Cerebellar nuclear complex (tissue), 1 donor: Measurements from ENCODE around the gene PDAP1.
"Not testable (repeated sequence)": the region's sequence is repeated elsewhere in the genome, so short reads cannot be mapped to it uniquely, and the experiment has no call there.

Experiments
- DNase-seq, 2 experiments: peaks; one replicate each; lab custom pipeline; 2025; lab: John Stamatoyannopoulos, UW

Gene PDAP1, protein sequence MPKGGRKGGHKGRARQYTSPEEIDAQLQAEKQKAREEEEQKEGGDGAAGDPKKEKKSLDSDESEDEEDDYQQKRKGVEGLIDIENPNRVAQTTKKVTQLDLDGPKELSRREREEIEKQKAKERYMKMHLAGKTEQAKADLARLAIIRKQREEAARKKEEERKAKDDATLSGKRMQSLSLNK

DNA sequence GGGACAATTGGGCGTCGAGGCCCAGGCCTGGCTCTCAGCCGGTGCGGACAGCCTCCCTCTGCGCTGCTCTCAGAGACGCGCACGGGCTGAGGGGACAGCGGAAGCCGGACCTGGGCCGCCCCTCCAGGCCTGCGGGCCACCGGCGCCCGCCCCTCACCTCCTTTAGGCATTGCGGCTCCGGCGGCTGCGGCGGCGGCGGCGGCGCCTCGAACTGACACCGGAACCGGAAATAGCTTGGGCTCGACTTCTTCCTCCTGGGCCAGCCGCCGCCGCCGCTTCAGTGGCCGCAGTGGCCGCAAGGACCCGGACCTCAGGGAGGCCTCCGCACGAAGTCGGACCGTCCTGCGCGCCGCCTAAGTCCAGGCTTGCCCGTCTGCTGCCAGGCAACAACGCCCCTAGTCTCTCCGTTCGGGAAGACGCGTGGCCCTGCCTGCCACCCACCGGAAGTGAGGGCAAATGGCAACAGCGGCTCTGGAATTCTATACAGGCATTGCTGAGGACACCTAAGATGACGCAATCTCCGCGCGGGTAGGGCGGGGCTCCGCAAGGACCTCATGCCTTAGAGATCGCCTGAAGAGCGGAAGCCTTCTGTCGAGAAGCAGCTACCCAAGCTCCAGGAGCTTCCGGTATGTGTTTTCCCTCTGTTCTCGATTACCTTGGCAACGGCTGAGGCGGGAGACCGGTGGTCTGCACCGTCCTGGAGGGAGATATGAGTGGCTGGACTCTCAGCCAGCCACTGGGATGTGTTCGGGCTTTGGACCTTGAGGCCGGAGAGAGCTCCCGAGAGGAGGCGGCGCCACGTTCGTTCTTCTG, at the start of gene PDAP1, which contains the start of gene BUD31:
TSS of gene PDAP1 (minus strand) at position 219 of the 813 bp plus-strand sequence. CDS start at position 170, 49 bp downstream.
TSS of gene BUD31 (plus strand) at position 591 of the 813 bp plus-strand sequence. CDS start 2,124 bp downstream, outside the sequence.
- peak; percentile 61 to 85 for DNase-seq

DNA sequence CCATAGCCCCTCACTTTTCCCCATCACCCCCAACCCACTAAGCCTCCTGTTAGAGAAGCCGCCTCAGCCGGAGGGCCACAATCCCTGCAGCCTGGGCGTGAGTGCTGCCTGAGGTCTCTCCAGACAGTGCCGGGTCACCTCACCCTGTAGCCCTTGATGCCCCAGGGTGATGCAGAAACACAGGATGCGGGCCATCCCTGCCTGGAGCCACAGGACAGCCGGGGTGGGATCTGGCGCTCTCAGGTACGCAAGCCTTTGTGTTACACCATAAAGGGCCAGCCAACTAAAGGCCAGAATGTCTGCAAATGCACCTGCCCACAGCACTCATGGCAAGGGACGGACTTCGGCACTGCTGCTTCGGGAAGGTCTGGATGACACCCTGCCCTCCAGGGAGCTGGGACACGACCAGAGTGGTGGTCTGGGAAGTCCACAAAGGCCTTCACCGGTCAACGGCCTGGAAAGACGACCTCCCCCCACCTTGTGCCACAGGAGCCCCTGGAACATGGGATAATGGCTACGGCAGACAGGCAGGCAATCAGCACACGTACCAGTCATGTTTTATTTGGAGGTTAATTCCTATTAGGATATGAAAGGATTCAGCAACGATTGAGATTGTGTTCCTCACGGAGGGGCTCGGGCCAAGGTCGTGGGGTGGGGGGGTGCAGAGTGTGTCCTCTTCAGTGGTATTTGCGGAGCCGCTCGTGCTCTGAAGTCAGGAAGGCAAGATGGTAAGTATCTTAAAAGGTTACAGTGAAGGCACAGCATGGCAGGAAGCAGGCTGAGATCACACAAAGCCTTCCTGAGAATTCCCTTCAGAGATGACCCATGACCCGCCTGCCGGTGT, 49.5 kb upstream of the PDAP1 start:
- no peak for DNase-seq

DNA sequence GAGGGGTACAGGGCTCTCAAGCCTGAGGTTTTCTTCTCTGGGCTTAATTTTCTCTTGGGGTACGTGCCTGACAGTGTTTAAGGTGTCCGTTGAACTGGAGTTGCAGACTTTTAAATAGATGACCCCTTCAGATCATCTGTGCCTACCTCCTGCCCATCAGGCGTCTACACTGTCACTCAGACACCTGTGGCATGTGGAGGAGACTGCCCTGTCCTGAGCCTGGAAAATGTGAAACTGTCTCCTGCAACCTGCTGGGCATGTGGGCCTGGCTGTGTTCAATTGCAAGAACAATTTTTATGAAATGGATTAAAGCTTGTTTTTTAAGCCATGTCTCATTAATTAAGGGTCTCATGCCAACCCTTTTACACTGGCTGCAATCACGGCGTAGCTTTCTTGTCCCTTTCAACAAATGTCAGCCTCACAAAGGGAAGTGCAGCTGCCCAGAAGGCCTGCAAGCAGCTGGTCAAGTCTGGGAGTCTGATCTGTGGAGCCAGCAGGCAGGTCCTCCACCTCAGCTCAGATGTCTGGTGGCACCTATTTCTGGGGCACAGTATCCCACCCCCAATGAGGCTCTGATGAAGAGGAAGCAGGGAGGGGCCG, 48.8 kb upstream of the PDAP1 start:
- DNase-seq: no peak

DNA sequence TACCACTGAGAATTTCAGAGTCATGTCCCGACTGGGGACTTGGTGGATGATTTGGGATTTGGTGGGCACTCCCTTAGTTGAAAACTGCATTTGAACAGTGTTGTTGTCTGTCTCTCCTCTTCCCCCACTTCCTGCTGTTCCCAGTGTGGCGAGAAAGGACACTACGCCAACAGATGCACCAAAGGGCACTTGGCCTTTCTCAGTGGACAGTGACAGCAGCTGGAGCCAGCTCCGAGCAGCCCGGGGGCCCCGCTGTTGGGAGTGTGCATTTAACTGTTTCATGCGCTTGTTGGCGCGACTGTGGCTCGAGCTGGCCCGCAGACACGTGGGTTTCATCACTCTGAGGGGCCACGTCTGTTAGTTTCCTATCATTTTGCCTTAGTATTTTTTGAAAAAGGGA, 47.9 kb upstream of the PDAP1 start:
- no peak for DNase-seq

DNA sequence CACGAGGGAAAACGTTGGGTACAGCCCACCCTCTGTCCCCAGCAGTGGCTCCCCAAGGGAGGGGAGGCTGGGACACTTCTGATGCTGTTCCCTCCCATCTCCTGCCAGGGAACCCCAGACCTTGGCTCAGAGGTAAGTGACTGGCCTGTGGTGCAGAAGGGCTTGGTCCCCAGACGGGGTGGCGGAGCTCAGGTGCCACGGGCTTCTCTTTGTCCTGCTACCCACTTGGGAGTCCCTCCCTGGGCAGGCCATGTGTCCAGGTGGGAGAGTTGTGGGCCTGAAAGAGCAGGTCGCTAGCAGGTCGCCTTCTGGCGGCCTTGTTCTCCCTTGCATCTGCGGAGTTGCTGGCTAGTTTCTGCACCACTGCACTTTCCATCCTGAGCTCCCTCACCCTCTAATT, 47.5 kb upstream of the PDAP1 start:
- DNase-seq: no peak

DNA sequence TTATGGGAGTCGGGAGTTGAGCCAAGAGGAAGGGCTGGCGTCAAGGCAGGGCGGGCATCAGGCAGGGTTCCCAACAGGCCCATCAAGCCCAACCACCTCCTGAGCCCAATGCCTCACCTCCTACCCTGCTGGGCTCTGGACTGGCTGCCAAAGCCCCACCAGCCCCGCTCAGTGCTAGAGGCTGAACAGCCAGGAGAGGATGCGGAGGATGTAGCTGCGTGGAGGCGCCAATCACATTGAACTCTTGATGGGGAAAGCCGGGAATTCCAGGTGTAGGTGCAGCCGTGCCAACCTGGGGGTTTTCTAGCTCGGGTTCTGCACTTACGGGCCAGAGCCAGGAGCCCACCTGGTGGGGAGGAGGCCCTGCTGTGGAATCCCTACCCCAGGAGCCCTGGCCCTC, 44.7 kb upstream of the PDAP1 start:
- no peak for DNase-seq

DNA sequence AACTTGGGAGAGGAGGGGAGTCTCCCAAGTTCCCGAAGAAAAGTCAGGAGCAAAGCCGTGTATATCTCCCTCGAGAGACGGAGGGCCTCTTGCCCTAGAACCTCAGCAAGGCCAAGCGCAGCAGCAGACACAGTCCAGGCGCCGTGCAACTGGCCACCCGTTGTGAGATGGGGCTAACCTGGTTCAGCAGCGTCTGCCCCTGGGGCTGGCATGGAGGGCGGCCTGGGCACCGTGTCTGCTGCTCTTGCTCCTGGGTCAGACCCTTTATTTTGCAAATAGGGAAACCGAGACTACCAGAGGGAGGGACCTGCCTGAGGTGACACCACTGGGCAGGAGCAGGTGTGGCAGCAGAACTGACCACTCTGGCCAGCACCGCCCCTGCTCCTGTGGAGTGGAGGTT, 44.1 kb upstream of the PDAP1 start:
- no peak for DNase-seq

DNA sequence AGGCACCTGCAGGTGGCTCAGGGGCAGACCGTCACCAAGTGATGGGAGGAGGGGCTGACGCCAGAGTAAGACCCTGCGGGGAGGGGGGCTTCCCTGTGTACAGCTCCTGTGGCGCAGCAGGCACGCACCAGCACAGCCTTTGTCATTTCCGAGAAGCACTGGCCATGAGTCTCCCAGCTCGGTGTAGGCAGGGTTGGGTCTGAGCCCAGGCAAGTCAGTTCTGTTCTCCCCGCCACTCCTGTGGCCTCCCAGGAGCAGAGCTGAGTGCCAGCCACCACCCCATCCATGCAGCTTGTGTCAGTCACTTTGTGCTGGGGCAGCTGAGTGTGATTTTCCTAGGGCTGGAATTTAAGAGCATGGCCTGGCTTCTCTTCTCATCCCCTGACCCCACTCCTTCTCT, 43.5 kb upstream of the PDAP1 start:
- DNase-seq: no peak

DNA sequence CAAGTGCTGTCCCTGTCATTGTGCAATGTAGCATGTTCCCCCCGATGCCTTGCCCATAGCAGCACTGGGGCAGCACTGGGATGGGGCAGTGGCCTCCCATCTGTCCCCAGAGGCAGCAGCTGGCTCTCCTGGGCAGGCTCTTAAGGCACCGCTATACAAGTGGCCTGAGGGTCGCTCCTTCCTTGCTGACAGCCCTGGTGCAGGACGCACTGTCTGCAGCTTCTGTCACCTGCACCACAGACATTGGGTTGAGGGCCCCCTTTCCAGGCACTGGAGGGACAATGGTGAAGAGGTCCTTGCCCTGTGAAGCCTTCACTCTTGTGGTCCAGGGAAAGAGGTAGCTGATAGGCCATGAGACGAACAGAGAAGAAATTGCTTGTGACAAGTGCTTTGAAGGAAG, 40.9 kb upstream of the PDAP1 start:
- no peak for DNase-seq

DNA sequence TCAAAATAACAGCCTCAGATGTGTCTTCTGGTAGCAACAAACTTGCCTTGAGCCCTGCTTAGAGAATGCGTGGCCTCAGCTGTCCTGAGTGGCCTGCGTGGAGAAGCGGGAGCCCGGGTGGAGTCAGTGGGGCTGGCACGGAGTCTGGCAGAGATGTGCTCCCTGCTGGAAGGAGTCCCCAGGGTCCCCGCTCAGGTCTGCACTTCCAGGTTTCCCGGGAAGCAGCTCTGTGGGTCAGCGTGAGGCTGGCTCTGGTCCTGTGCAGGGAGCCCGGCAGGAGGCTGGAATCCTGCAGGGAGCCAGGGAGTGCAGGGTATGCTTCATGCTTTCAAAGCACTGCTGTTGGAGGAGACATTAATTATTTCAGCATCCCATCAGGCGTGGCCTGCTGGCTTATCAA, 40.5 kb upstream of the PDAP1 start:
- no peak for DNase-seq

DNA sequence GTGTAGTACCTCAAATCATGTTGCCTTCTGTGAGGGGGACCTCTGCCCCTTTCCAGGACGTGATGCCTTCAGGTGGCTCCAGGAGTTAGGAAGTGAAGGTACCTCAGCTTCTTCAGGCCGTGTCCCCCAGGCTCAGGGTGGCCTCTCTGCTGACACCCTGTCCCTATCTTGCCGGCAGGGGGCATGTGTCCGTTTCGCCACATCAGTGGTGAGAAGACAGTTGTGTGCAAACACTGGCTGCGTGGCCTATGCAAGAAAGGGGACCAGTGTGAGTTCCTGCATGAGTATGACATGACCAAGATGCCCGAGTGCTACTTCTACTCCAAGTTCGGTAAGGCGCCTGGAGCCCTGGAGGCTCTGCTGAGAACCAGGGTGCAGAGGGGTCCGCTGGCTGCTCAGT, 39.5 kb upstream of the PDAP1 start:
- no peak for DNase-seq

DNA sequence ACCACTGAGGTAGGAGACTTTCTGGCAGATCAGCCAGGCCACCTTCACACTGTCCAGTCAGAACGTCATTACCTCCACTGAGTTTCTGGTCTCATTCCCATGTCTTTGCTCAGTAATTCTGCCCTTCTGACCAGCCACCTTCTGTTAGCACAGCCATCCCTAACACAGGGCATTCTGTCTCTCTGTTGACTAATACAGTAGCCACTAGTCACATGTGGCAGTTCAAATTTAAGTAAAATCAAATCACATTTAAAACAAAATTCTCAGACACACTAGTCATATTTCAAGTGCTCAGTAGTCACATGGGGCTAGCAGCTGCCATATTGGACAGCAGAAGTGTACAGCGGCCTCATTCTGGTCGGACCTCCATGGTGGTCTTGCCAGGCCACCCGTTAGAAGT, 37.7 kb upstream of the PDAP1 start:
- no peak for DNase-seq

DNA sequence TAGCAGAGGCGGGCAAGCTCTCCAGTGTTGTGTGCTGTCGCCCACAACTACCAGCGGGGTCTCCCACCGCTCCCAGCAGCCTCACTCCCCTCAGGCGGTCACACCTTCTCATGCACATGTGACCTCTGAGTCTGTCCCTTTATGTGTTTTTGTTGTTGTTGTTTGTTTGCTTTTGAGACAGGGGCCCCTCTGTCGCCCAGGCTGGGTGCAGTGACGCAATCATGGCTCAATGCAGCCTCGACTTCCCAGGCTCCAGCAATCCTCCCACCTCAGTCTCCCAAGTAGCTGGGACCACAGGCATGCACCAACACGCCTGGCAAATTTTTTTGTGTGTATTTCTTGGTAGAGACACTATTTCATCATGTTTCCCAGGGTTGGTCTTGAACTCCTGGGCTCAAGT, 31.8 kb upstream of the PDAP1 start:
- no peak for DNase-seq

DNA sequence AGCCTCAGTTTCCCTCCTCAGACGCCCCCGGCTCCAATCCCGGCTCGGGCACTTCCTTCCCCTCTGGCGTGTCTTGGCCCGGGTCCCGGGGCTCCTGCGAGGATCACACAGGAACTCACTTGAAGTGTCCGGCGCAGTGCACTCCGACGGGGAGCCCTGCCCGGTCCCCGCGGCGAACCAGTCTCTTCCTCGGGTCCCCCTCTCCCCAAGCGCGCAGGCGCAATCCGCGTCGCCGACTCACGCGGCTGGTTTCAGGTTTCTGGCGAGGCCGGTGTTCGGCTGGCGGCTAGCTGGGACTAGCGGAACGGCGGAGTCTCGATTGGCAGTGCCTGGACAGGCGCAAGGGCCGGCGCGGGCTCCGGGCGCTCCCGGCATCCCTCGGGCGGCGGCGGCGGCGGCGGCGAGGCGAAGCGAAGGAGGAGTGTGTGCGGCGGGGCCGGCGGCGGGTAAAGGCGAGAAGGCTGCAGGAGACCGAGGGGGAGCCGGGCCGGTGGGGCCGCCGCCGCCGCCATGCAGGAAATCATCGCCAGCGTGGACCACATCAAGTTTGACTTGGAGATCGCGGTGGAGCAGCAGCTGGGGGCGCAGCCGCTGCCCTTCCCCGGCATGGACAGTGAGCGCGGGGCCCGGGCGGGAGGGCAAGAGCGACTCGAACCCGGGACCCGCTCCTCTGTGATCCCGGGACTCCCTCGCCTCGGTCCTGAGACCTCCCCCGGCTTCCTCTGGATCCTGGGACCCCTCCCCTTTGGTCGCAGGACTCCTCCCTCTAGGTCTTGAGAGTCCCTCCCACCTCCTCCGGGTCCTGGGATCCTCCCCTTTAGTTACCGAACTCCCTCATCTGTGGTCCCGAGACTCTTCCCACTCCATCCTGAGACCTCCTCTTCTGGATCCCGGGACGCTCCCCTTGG, 30.4 kb upstream of the PDAP1 start, which contains the start of the genes CPSF4 and PTCD1:
TSS of gene CPSF4 (plus strand) at position 371 of the 908 bp plus-strand sequence. CDS start at position 511, 140 bp downstream.
TSS of gene PTCD1 (minus strand) at position 226 of the 908 bp plus-strand sequence. CDS start 3,556 bp downstream, outside the sequence.
- DNase-seq: peak; percentile 55 to 77

DNA sequence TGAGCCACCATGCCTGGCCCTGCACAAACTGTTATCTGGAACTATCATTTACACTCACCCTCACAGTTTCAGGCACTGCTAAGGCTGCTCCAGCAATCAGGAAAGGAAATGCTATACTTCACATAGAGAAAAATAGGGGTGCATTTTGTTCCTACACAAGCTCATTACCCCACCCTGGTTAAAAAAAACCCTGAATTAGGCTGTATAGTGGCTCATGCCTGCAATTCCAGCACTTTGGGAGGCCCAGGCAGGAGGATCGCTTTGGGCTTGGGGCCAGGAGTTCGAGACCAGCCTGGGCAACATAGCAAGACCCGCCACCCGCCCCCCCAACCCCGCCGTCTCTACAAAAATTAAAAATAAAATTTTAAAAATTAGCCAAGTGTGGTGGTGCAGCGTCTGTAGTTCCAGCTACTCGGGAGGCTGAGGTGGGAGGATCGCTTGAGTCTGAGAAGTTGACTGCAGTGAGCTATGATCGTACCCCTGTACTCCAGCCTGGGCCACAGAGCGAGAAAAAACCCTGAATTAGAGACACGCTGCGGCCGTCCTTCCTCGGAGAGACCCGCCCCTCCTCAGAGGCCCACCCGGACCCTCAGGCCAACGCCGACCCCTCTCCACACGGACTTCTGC, 29.7 kb upstream of the PDAP1 start:
- no peak for DNase-seq

DNA sequence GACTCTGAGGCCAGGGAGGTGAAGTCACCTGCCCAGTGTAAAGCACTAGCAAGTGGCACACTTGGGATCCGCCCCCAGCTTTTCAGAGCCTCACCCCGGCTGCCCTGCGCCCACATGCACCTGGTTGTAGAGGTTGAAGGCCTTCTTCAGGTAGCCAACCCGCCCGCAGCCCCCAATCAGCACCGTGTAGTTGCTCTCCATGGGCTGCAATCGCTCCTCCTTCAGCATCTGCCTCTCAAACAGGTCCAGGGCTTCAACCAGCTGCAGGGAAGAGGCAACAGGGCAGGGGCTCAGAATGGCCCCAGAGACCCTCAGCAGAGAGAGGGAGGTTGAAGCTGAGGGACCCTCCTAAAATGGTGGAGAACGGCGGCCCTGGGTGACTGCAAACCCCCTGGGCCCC, 24.8 kb upstream of the PDAP1 start:
- DNase-seq: no peak

DNA sequence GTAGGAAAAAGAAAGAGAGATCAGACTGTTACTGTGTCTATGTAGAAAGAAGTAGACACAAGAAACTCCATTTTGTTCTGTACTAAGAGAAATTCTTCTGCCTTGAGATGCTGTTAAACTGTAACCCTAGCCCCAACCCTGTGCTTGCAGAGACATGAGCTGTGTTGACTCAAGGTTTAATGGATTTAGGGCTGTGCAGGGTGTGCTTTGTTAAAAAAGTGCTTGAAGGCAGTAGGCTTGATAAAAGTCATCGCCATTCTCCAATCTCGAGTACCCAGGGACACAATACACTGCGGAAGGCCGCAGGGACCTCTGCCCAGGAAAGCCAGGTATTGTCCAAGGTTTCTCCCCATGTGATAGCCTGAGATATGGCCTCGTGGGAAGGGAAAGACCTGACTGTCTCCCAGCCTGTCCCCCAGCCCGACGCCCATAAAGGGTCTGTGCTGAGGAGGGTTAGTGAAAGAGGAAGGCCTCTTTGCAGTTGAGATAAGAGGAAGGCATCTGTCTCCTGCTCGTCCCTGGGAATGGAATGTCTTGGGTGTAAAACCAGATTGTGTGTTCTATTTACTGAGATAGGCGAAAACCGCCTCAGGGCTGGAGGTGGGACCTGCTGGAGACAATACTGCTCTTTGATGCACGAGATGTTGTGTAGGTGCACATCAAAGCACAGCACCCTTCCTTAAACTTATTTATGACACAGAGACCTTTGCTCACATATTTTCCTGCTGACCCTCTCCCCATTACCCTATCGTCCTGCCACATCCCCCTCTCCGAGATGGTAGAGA, 23.6 kb upstream of the PDAP1 start:
- DNase-seq: not testable (repeated sequence)

DNA sequence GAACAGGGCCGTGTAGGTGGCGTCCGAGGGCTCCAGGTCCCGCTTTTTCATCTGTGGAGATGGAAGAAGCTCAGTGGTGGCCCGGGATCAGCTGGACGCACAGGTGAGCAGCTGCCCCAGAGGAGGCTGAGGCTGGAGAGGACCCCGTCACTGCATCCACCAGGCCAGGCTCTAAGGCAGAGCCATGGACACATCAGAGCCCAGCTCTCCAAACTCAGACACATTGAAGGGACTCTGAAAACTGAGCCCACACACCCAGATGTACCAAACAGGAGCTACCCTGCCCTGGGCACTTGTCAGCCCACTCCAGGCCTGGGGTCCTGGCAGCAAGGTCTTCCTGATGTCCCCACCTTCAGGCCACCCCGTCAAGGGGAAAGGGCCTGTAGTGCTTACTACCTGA, 21.4 kb upstream of the PDAP1 start:
- no peak for DNase-seq

DNA sequence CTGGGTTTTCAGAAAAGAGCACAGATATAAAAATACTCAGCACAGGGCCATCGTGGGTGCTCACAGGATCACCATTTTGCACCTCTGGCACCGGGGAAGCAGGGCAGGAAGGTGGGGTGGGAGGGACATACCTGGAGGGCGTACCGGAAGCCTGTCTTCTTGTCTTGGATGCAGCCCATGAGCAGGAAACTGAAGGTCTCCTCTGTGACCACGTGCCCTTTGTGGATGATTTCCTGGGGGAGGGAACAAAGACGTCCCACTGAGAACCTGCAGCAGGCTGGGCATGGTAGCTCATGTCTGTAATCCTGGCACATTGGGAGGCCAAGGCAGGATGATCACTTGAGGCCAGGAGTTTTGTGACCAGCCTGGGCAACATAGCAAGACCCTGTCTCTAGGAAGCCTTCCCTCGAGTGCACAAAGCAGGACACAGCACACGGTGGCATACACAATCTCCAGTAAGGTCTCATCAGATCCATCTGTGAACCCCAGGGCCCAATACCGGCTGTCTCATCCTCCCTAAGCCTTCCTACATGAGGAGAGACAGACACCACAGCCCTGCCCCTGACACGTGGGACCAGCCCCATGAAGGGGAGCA, 20.7 kb upstream of the PDAP1 start:
- no peak for DNase-seq
